ENCODE data around the gene VTN.
A peak's percentile ranks its signal among the peaks of the same experiment; 100 is the strongest.

The VTN gene

DNA sequence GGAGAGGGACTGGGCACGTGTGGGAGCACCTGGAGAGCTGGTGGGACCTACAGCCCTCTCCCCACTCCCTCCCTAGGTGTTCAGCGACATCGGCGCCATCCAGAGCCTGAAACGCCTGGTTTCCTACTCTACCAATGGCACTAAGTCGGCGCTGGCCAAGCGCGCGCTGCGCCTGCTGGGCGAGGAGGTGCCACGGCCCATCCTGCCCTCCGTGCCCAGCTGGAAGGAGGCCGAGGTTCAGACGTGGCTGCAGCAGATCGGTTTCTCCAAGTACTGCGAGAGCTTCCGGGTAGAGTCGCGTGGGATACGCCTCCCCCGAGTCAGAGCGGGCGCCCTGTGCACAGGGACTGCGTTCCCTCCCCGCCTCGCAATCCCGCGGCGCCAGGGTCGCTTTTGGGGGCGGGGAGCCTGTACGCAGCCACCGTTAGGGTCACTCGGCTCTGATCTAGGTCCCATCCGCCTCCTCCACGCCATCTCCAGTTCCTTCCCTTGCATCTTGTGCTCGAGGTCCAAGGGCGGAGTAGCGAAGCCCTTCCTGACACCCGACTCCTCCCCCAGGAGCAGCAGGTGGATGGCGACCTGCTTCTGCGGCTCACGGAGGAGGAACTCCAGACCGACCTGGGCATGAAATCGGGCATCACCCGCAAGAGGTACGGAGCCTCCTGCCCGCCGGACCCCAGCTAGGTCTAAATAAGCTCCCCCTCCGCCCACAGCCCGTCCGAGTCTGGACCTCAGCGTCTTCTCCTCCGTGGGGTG is 14.4 kb upstream of the VTN start:
- H3K9me3 ChIP-seq (ENCODE audit: control insufficient read depth, low read length) = no peaks in the 10 kb centered on the region
- H3K4me3 ChIP-seq (ENCODE audit: low read length) = no peak overlapping the region
- no peaks in the 10 kb centered on the region for H3K4me1 ChIP-seq (ENCODE audit: control insufficient read depth, insufficient read depth, low read length)
- H3K36me3 ChIP-seq (ENCODE audit: control insufficient read depth, insufficient read depth, low read length, severe bottlenecking) = peaks cover 4% of the 10 kb centered on the region
- H3K9ac ChIP-seq (ENCODE audit: low read length) = no peak overlapping the region
- no peak for DNase-seq (ENCODE audit: low read depth)
- peaks cover 3% of the 10 kb centered on the region for H3K27me3 ChIP-seq (replicated peaks; ENCODE audit: control insufficient read depth, insufficient read depth, low read length)

DNA sequence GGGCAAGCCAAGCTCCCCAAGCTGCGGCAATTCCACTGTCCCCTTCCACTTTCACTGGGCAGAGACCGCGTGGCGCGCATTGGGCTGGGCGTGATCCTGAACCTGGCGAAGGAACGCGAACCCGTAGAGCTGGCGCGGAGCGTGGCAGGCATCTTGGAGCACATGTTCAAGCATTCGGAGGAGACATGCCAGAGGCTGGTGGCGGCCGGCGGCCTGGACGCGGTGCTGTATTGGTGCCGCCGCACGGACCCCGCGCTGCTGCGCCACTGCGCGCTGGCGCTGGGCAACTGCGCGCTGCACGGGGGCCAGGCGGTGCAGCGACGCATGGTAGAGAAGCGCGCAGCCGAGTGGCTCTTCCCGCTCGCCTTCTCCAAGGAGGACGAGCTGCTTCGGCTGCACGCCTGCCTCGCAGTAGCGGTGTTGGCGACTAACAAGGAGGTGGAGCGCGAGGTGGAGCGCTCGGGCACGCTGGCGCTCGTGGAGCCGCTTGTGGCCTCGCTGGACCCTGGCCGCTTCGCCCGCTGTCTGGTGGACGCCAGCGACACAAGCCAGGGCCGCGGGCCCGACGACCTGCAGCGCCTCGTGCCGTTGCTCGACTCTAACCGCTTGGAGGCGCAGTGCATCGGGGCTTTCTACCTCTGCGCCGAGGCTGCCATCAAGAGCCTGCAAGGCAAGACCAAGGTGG is 11.2 kb upstream of the VTN start:
- Histone ChIP-seq H3K4me1 (ENCODE audit: control insufficient read depth, insufficient read depth, low read length) (no peaks in the 10 kb centered on the region), H3K9ac (ENCODE audit: low read length) (no peak overlapping the region), H3K27me3 (replicated peaks; ENCODE audit: control insufficient read depth, insufficient read depth, low read length) (peaks cover 3% of the 10 kb centered on the region), H3K4me3 (ENCODE audit: low read length) (no peak overlapping the region), H3K36me3 (ENCODE audit: control insufficient read depth, insufficient read depth, low read length, severe bottlenecking) (no peaks in the 10 kb centered on the region), H3K9me3 (ENCODE audit: control insufficient read depth, low read length) (no peaks in the 10 kb centered on the region)
- DNase-seq (ENCODE audit: low read depth) = no peak

DNA sequence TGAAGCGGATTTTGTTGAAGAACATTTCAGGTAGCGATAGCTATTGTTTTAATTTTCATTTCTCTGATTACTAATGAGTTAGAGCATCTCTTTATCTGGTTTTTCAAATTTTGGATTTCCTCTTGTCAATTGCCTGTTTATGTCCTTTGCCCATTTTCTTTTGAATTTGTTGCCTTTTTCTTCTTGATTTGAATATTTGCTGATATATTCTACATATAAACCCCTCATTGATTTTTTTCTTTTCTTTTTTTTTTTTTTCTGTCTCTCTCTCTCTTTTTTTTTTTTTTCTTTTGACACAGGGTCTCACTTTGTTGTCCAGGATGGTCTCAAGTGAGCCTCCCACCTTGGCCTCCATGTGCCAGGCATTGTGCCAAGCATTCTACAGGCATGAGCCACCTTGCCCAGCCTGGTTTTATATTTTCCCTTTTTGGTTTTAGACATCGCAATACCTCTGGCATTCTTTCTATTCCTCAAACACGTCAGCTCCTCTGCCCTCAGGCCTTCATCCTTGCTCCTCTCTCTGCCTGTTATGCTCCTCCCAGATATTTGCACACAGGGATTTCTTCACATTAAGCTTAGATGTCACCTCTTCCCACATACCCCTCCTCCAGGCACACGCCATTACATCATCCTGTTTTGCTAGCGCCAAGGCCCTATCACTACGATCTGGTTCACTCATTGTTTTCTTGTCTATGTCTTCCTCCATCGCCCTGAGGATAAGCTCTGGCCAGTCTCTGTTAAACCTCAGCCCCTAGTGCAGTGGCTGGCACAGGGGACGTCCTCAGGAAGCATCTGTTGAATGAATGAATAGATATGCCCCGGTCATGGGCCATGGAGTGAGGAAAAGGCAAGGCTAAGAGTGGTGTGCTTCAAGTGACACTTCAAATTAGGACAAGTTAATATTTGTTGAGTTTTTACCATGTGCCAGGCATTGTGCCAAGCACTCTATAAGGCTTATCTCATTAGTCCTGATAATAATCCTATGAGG is 10.0 kb upstream of the VTN start:
- no peaks in the 10 kb centered on the region for H3K36me3 ChIP-seq (ENCODE audit: control insufficient read depth, insufficient read depth, low read length, severe bottlenecking)
- no peaks in the 10 kb centered on the region for H3K9me3 ChIP-seq (ENCODE audit: control insufficient read depth, low read length)
- H3K9ac ChIP-seq (ENCODE audit: low read length) = no peak overlapping the region
- DNase-seq (ENCODE audit: low read depth) = peak; percentile 83
- no peak overlapping the region for H3K4me3 ChIP-seq (ENCODE audit: low read length)
- H3K4me1 ChIP-seq (ENCODE audit: control insufficient read depth, insufficient read depth, low read length) = no peaks in the 10 kb centered on the region
- peaks cover 3% of the 10 kb centered on the region for H3K27me3 ChIP-seq (replicated peaks; ENCODE audit: control insufficient read depth, insufficient read depth, low read length)

DNA sequence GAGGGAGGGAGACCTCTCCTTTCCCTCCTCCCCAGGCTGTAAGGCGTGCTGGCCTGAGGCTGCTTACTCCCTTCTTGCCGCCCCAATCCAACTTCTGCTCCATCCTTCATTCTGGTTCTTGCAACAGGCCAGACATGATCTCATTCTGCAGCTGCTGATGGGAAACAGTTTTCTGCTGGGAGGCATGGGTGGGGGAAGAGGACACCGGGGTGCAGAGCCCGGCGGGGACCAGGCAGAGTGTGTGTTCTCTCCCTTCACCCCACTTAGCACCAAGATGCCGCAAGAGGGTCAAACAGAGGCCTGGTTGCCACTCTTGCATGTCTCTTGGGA is 2.8 kb upstream of the VTN start:
- H3K36me3 ChIP-seq (ENCODE audit: control insufficient read depth, insufficient read depth, low read length, severe bottlenecking) = no peaks in the 10 kb centered on the region
- peak overlapping the region; percentile 71 for H3K4me3 ChIP-seq (ENCODE audit: low read length)
- peak; percentile 6 for DNase-seq (ENCODE audit: low read depth)
- no peak overlapping the region for H3K9ac ChIP-seq (ENCODE audit: low read length)
- peaks cover 26% of the 10 kb centered on the region for H3K4me1 ChIP-seq (ENCODE audit: control insufficient read depth, insufficient read depth, low read length)
- H3K27me3 ChIP-seq (replicated peaks; ENCODE audit: control insufficient read depth, insufficient read depth, low read length) = no peaks in the 10 kb centered on the region
- no peaks in the 10 kb centered on the region for H3K9me3 ChIP-seq (ENCODE audit: control insufficient read depth, low read length)

DNA sequence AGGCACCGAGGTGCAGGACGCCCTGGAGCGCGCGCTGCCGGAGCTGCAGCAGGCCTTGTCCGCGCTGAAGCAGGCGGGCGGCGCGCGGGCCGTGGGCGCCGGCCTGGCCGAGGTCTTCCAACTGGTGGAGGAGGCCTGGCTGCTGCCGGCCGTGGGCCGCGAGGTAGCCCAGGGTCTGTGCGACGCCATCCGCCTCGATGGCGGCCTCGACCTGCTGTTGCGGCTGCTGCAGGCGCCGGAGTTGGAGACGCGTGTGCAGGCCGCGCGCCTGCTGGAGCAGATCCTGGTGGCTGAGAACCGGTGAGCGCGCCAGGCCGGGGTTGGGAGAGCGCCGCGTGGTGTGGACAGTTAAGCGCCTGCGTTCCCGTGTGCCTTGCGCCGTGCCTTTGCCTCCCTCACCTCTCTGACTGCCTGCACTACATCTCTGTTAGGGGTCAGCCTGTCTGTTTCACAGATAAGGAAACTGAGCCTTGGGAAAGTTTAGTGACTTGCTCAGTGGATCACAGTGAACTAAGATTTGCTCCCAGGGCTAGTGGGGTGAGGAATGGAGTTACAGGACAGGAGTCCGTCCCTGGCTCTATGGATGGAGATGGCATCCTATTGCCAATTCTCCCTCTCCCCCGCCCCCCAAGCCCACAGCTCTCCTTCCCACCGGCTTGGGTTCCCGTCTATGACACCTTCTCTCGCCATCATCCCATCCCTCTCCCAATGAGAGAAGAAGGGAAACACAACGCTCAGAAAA is 2.3 kb upstream of the VTN start:
- Histone ChIP-seq H3K9ac (ENCODE audit: low read length) (peak overlapping the region; percentile 56), H3K9me3 (ENCODE audit: control insufficient read depth, low read length) (no peaks in the 10 kb centered on the region), H3K27me3 (replicated peaks; ENCODE audit: control insufficient read depth, insufficient read depth, low read length) (no peaks in the 10 kb centered on the region), H3K4me3 (ENCODE audit: low read length) (peak overlapping the region; percentile 71), H3K36me3 (ENCODE audit: control insufficient read depth, insufficient read depth, low read length, severe bottlenecking) (no peaks in the 10 kb centered on the region), H3K4me1 (ENCODE audit: control insufficient read depth, insufficient read depth, low read length) (peaks cover 26% of the 10 kb centered on the region)
- DNase-seq (ENCODE audit: low read depth) = peak; percentile 66

DNA sequence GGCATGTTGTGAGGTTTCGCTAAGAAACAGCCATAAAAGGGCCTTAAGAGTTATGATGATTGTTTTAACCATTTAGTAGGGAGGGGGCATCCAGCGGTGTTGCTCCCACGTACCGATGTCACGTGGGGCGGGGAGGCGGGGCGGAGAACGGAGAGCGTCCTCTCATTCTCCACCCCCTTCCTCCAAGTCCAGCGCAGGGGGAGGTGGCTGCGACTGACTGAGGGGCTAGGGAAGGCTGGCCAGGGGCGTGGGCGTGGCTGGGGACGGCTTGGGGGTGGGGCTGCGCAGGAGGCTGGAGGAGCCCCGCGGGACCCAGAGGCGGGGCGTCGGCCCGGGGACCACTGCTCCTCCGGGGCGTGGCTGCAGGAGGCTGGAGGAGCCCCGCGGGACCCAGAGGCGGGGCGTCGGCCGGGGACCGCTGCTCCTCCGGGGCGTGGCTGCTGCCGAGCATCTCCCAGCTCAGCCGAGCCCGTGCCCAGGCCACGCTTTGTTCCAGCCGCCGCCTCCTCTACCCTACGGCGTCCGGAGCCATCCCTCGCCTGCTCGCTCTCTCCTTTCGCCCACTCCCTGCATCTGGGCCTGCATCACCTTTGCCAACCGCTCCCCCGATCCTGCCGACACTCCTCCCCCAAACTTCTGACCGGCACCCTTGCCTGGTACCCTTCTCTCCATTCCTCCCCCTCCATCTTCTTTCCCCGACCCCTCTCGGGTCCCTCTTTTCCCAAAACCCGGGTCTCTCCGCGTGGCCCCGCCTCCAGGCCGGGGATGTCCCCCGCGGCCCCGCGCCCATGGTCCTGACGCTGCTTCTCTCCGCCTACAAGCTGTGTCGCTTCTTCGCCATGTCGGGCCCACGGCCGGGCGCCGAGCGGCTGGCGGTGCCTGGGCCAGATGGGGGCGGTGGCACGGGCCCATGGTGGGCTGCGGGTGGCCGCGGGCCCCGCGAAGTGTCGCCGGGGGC is 1.4 kb upstream of the VTN start, which contains the start of gene SARM1:
Gene SARM1, plus strand, starts transcription at position 450 of the 958 bp plus-strand sequence. Its CDS starts 339 bp downstream, at position 789.
- no peaks in the 10 kb centered on the region for H3K27me3 ChIP-seq (replicated peaks; ENCODE audit: control insufficient read depth, insufficient read depth, low read length)

DNA sequence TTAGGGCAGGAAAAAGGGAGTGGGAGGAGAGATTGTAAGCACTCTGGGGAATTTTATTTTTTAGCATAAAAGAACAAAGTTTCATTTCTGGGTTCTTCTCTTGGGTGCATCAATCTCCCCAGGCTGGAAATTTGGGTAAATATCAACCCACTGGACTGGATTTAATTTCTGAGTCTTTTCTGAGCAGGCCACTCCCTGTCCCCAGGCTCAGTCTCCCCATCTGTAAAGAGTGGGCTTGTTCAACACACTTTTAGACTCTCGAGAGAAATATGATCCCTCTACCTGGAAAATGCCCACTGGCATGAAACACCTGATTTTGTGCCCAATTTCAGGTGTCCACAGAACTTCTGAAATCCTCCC is 617 bp upstream of the VTN start:
- no peaks in the 10 kb centered on the region for H3K9me3 ChIP-seq (ENCODE audit: control insufficient read depth, low read length)
- no peak overlapping the region for H3K9ac ChIP-seq (ENCODE audit: low read length)
- DNase-seq (ENCODE audit: low read depth) = no peak
- no peaks in the 10 kb centered on the region for H3K36me3 ChIP-seq (ENCODE audit: control insufficient read depth, insufficient read depth, low read length, severe bottlenecking)
- peaks cover 26% of the 10 kb centered on the region for H3K4me1 ChIP-seq (ENCODE audit: control insufficient read depth, insufficient read depth, low read length)
- H3K4me3 ChIP-seq (ENCODE audit: low read length) = no peak overlapping the region
- H3K27me3 ChIP-seq (replicated peaks; ENCODE audit: control insufficient read depth, insufficient read depth, low read length) = no peaks in the 10 kb centered on the region

More for the DNA sequence above, 1.4 kb upstream of the VTN start, which contains the start of gene SARM1:
- H3K9ac ChIP-seq (ENCODE audit: low read length) = peak within 1 kb of the TSS; percentile 56
- H3K36me3 ChIP-seq (ENCODE audit: control insufficient read depth, insufficient read depth, low read length, severe bottlenecking) = no peaks in the 10 kb centered on the region
- no peaks in the 10 kb centered on the region for H3K9me3 ChIP-seq (ENCODE audit: control insufficient read depth, low read length)
- peaks cover 26% of the 10 kb centered on the region for H3K4me1 ChIP-seq (ENCODE audit: control insufficient read depth, insufficient read depth, low read length)
- H3K4me3 ChIP-seq (ENCODE audit: low read length) = peak within 1 kb of the TSS; percentile 71
- peak; percentile 92 for DNase-seq (ENCODE audit: low read depth)

DNA sequence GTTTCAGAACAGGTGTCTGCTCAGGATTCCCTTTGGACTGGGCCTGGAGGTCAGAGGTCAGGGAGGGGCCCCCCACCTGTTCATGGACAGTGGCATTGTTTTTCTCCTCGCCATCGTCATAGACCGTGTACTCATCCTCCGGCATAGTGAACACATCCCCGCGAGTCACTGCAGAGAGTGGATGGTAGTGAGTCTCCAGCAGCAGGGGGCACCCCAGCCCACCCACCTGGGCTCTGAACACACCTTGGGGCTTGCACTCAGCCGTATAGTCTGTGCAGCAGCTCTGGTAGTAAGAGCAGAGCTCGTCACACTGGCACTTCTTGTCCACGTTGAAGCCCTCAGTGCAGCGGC is 448 bp downstream of the VTN start:
- no peaks in the 10 kb centered on the region for H3K27me3 ChIP-seq (replicated peaks; ENCODE audit: control insufficient read depth, insufficient read depth, low read length)
- H3K4me3 ChIP-seq (ENCODE audit: low read length) = no peak overlapping the region

DNA sequence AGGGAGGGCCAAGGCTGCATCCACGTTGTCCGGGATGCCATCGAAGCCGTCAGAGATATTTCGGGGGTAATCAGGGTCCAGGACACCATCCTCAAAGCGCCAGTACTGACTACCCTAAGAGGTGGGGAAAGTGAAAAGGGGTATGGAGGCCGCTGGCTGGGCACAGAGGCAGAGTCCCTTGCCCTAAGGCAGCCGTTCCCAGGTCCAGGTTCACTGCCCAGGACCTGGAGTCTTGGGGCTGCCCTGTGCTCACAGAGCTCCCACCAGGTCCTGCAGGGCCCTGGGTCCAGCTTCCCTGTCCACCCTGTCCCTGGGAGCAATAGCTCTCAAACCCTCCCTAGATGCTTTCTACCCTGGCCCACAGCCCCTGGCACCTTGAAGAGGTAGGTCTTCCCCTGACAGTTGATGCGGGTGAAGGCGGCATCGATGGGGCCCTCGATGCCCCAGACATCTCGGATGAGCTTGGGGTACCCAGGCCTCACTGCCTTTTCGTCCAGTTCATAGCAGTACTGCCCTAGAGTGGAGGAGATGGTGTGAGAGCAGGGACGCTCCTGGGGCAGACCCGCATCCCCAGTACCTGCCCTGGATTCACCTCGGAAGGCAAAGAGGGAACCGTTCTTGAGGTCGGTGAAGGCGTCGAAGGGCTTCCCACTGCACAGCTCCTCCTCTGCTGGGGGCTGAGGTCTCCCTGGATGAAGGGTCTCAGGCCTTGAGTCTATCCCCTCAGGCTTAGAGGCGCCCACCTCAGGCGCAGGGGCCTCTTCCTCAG is 1.0 kb downstream of the VTN start:
- Histone ChIP-seq H3K4me1 (ENCODE audit: control insufficient read depth, insufficient read depth, low read length) (peaks cover 26% of the 10 kb centered on the region), H3K36me3 (ENCODE audit: control insufficient read depth, insufficient read depth, low read length, severe bottlenecking) (peaks cover 6% of the 10 kb centered on the region), H3K4me3 (ENCODE audit: low read length) (no peak overlapping the region), H3K27me3 (replicated peaks; ENCODE audit: control insufficient read depth, insufficient read depth, low read length) (no peaks in the 10 kb centered on the region), H3K9ac (ENCODE audit: low read length) (no peak overlapping the region), H3K9me3 (ENCODE audit: control insufficient read depth, low read length) (no peaks in the 10 kb centered on the region)
- DNase-seq (ENCODE audit: low read depth) = no peak

More for the DNA sequence above, 448 bp downstream of the VTN start:
- DNase-seq (ENCODE audit: low read depth) = no peak
- no peak overlapping the region for H3K9ac ChIP-seq (ENCODE audit: low read length)
- H3K36me3 ChIP-seq (ENCODE audit: control insufficient read depth, insufficient read depth, low read length, severe bottlenecking) = peaks cover under 1% of the 10 kb centered on the region
- no peaks in the 10 kb centered on the region for H3K9me3 ChIP-seq (ENCODE audit: control insufficient read depth, low read length)
- peaks cover 26% of the 10 kb centered on the region for H3K4me1 ChIP-seq (ENCODE audit: control insufficient read depth, insufficient read depth, low read length)
